ENCODE results near the gene MYO18A. TPM values are rescaled to one million over a fixed set of nuclear protein-coding genes. Genes with fewer than 3 reads are reported as not detected.

Gene MYO18A
- total RNA-seq, 1 experiment from 2014 or later, result 37.2 TPM

- ATAC-seq (no peak), DNase-seq (ENCODE audit: low read depth, low spot score) (no peak)
- Histone ChIP-seq H3K4me3 (replicated peaks in 1 of 2; ENCODE audit: low read depth in 1 of 2, low read length in 2 of 2) (no peak overlapping the region), H3K9me3 (ENCODE audit: control insufficient read depth in 1 of 2, insufficient read depth in 1 of 2, low read depth in 1 of 2, low read length in 2 of 2) (no peaks in the 10 kb centered on the region), H4K20me1 (ENCODE audit: insufficient read depth) (no peaks in the 10 kb centered on the region), H2AFZ (ENCODE audit: low read depth, low read length, poor library complexity, severe bottlenecking) (no peak overlapping the region), H3K27ac (ENCODE audit: low read depth, low read length) (no peak overlapping the region), H3K27me3 (ENCODE audit: insufficient read depth, low read length) (no peaks in the 10 kb centered on the region), H3K79me2 (ENCODE audit: insufficient read depth, low read length) (no peaks in the 10 kb centered on the region), H3K4me1 (ENCODE audit: control insufficient read depth in 1 of 2, insufficient read depth in 2 of 2, low read length in 2 of 2) (no peaks in the 10 kb centered on the region), H3K4me2 (ENCODE audit: low read length) (no peak overlapping the region), H3K36me3 (ENCODE audit: control insufficient read depth in 1 of 2, insufficient read depth in 2 of 2, low read length in 2 of 2) (no peaks in the 10 kb centered on the region), H3K9me2 (ENCODE audit: insufficient read depth) (no peaks in the 10 kb centered on the region), H3K9ac (ENCODE audit: low read length) (no peak overlapping the region)
- no peak for TF ChIP-seq EGR1 (IDR thresholded peaks at IDR 0.05; ENCODE audit: low read depth)
- no peak for TF ChIP-seq CBX3 (IDR thresholded peaks at IDR 0.05; ENCODE audit: low read depth)
- TF ChIP-seq, protein P1, sequence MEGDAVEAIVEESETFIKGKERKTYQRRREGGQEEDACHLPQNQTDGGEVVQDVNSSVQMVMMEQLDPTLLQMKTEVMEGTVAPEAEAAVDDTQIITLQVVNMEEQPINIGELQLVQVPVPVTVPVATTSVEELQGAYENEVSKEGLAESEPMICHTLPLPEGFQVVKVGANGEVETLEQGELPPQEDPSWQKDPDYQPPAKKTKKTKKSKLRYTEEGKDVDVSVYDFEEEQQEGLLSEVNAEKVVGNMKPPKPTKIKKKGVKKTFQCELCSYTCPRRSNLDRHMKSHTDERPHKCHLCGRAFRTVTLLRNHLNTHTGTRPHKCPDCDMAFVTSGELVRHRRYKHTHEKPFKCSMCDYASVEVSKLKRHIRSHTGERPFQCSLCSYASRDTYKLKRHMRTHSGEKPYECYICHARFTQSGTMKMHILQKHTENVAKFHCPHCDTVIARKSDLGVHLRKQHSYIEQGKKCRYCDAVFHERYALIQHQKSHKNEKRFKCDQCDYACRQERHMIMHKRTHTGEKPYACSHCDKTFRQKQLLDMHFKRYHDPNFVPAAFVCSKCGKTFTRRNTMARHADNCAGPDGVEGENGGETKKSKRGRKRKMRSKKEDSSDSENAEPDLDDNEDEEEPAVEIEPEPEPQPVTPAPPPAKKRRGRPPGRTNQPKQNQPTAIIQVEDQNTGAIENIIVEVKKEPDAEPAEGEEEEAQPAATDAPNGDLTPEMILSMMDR (IDR thresholded peaks at IDR 0.05 in 2 of 3, conservative IDR thresholded peaks at IDR 0.05 in 1 of 3; ENCODE audit: borderline replicate concordance in 1 of 3, insufficient read depth in 1 of 3, low read depth in 2 of 3, low read length in 2 of 3), result no peak
- no peak for TF ChIP-seq TCF7L2 (IDR thresholded peaks at IDR 0.05; ENCODE audit: borderline replicate concordance, extremely low read depth, insufficient read depth, insufficient read length)
- TF ChIP-seq EZH2phosphoT487 (IDR thresholded peaks at IDR 0.05; ENCODE audit: borderline replicate concordance), result no peak
- TF ChIP-seq, protein P2, sequence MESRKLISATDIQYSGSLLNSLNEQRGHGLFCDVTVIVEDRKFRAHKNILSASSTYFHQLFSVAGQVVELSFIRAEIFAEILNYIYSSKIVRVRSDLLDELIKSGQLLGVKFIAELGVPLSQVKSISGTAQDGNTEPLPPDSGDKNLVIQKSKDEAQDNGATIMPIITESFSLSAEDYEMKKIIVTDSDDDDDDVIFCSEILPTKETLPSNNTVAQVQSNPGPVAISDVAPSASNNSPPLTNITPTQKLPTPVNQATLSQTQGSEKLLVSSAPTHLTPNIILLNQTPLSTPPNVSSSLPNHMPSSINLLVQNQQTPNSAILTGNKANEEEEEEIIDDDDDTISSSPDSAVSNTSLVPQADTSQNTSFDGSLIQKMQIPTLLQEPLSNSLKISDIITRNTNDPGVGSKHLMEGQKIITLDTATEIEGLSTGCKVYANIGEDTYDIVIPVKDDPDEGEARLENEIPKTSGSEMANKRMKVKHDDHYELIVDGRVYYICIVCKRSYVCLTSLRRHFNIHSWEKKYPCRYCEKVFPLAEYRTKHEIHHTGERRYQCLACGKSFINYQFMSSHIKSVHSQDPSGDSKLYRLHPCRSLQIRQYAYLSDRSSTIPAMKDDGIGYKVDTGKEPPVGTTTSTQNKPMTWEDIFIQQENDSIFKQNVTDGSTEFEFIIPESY (IDR thresholded peaks at IDR 0.05; ENCODE audit: extremely low read depth, insufficient replicate concordance, low read length), result no peak
- no peak for TF ChIP-seq ZNF274 (IDR thresholded peaks at IDR 0.05; ENCODE audit: low read depth, low read length)
- TF ChIP-seq SRF (IDR thresholded peaks at IDR 0.05; ENCODE audit: low read depth), result no peak
- TF ChIP-seq SP1 (IDR thresholded peaks at IDR 0.05; ENCODE audit: low read depth), result no peak
- TF ChIP-seq POLR2AphosphoS5 (IDR thresholded peaks at IDR 0.05; ENCODE audit: low read depth, low read length), result no peak
- TF ChIP-seq ZFX (IDR thresholded peaks at IDR 0.05), result no peak
- TF ChIP-seq SIN3A (IDR thresholded peaks at IDR 0.05; ENCODE audit: low read depth), result no peak
- TF ChIP-seq EZH2 (IDR thresholded peaks at IDR 0.05), result no peak
- ChIA-PET POLR2A (no interaction called here), CTCF (no interaction called here), RAD21 (ENCODE audit: low non-redundant PET in 1 of 2, low total read pairs in 2 of 2, uncharacterized antibody in 2 of 2, unreplicated experiment in 2 of 2) (no interaction called here)
- no TSS peak for BruUV-seq (replicated peaks)
- intact Hi-C loops (cut with micrococcal nuclease), result no loop called here
Observed at GRCh38 chr17:29059281-29059680, 120.9 kb downstream of the MYO18A start.

Measured in HCT116 (cell line).